MM.1S (cell line): Measurements from ENCODE around the gene ZBED1.
"Not testable (repeated sequence)": the region's sequence is repeated elsewhere in the genome, so short reads cannot be mapped to it uniquely, and the experiment has no call there.

Experiments
- DNase-seq: peaks from one replicate; pipeline ENCODE4 v3.0.0-alpha.2; 2015
- H2AFZ ChIP-seq: fragments of 300-600 bp; sonication (generic); 2 replicates; pipeline ENCODE4 v1.6.0; 2016; ENCODE audit warnings: antibody characterized with exemption, low read length
- H3F3A ChIP-seq: fragments of 300-600 bp; sonication (generic); 2 replicates; pipeline ENCODE4 v1.6.1; 2016; ENCODE audit warnings: mild to moderate bottlenecking, antibody characterized with exemption, low read length, moderate library complexity, mixed read lengths; ENCODE audit not compliant: insufficient read depth
- H3K27ac ChIP-seq: fragments of 300-600 bp; sonication (generic); 2 replicates; pipeline ENCODE4 v1.5.1; 2016; ENCODE audit warnings: mild to moderate bottlenecking, low read length
- H3K27me3 ChIP-seq: fragments of 300-600 bp; sonication (generic); replicated peaks from 2 replicates; pipeline ENCODE4 v1.6.0; 2016; ENCODE audit warnings: low read length; ENCODE audit not compliant: insufficient read depth
- H3K36me3 ChIP-seq: fragments of 300-600 bp; sonication (generic); replicated peaks from 2 replicates; pipeline ENCODE4 v1.6.1; 2016; ENCODE audit warnings: mild to moderate bottlenecking, low read length, mixed read lengths; ENCODE audit not compliant: insufficient read depth
- H3K4me1 ChIP-seq: fragments of 300-600 bp; sonication (generic); 2 replicates; pipeline ENCODE4 v1.6.1; 2016; ENCODE audit warnings: low read length, mixed read lengths
- H3K4me2 ChIP-seq: fragments of 300-600 bp; sonication (generic); 2 replicates; pipeline ENCODE4 v1.6.0; 2016; ENCODE audit warnings: low read depth, low read length
- H3K4me3 ChIP-seq: fragments of 300-600 bp; sonication (generic); 2 replicates; pipeline ENCODE4 v1.5.1; 2016; ENCODE audit warnings: low read length, mixed read lengths
- H3K79me2 ChIP-seq: fragments of 300-600 bp; sonication (generic); 2 replicates; pipeline ENCODE4 v1.6.1; 2016; ENCODE audit warnings: mixed run types, low read length, mixed read lengths
- H3K9ac ChIP-seq: fragments of 300-600 bp; sonication (generic); 2 replicates; pipeline ENCODE4 v1.6.1; 2016; ENCODE audit warnings: low read length, mixed read lengths
- H3K9me2 ChIP-seq: fragments of 300-600 bp; sonication (generic); replicated peaks from 2 replicates; pipeline ENCODE4 v1.6.1; 2016; ENCODE audit warnings: mild to moderate bottlenecking, low read length, mixed read lengths; ENCODE audit not compliant: insufficient read depth
- H3K9me3 ChIP-seq: fragments of 300-600 bp; sonication (generic); replicated peaks from 2 replicates; pipeline ENCODE4 v1.6.1; 2016; ENCODE audit warnings: mild to moderate bottlenecking, low read length, mixed read lengths; ENCODE audit not compliant: insufficient read depth
- H4K20me1 ChIP-seq: fragments of 300-600 bp; sonication (generic); 2 replicates; pipeline ENCODE4 v1.6.1; 2016; ENCODE audit warnings: mild to moderate bottlenecking, low read length, moderate library complexity, mixed read lengths; ENCODE audit not compliant: insufficient read depth
- EZH2 ChIP-seq: fragments of 300-600 bp; sonication (generic); optimal IDR thresholded peaks from 2 replicates; pipeline ENCODE3; 2017; ENCODE audit warnings: low read depth, mild to moderate bottlenecking, antibody characterized with exemption, low read length, mixed read lengths
- EZH2phosphoT487 ChIP-seq: fragments of 300-600 bp; sonication (generic); IDR thresholded peaks from 2 replicates; pipeline ENCODE4 v1.6.1; 2018; ENCODE audit warnings: antibody characterized with exemption, low read length
- TF ChIP-seq, protein P1 (sequence below): fragments of 300-600 bp; sonication (generic); IDR thresholded peaks from 2 replicates; pipeline ENCODE4 v1.5.1; 2016; ENCODE audit warnings: antibody characterized with exemption, low read length, mixed read lengths

The ZBED1 gene

DNA sequence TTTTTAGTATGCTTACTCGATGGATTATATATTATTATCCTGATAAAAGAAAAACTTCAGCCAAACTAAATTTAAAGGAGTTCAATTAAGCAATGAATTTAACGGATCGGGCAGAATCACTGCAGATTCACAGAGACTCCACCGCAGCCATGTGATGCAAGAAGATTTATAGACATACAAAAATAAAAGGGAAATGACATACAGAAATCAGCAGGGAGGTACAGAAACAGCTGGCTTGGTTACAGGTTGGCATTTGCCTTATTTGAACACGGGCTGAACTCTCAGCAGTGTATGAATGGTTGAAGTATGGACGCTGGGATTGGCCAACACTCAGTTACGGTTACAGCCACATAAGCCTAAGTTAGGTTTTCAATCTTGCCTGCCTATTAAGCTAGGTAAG, 35.4 kb upstream of the ZBED1 start:
- Histone ChIP-seq H3K9ac (no peak overlapping the region), H3K79me2 (no peaks in the 10 kb centered on the region), H2AFZ (no peak overlapping the region), H3K4me1 (no peaks in the 10 kb centered on the region), H3F3A (no peaks in the 10 kb centered on the region), H3K27ac (no peak overlapping the region), H4K20me1 (no peaks in the 10 kb centered on the region), H3K4me2 (no peak overlapping the region), H3K9me3 (no peaks in the 10 kb centered on the region), H3K9me2 (no peaks in the 10 kb centered on the region), H3K4me3 (no peak overlapping the region), H3K27me3 (no peaks in the 10 kb centered on the region), H3K36me3 (no peaks in the 10 kb centered on the region)
- TF ChIP-seq EZH2phosphoT487: no peak
- no peak for TF ChIP-seq EZH2
- TF ChIP-seq, protein P1, sequence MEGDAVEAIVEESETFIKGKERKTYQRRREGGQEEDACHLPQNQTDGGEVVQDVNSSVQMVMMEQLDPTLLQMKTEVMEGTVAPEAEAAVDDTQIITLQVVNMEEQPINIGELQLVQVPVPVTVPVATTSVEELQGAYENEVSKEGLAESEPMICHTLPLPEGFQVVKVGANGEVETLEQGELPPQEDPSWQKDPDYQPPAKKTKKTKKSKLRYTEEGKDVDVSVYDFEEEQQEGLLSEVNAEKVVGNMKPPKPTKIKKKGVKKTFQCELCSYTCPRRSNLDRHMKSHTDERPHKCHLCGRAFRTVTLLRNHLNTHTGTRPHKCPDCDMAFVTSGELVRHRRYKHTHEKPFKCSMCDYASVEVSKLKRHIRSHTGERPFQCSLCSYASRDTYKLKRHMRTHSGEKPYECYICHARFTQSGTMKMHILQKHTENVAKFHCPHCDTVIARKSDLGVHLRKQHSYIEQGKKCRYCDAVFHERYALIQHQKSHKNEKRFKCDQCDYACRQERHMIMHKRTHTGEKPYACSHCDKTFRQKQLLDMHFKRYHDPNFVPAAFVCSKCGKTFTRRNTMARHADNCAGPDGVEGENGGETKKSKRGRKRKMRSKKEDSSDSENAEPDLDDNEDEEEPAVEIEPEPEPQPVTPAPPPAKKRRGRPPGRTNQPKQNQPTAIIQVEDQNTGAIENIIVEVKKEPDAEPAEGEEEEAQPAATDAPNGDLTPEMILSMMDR: no peak
- no peak for DNase-seq

DNA sequence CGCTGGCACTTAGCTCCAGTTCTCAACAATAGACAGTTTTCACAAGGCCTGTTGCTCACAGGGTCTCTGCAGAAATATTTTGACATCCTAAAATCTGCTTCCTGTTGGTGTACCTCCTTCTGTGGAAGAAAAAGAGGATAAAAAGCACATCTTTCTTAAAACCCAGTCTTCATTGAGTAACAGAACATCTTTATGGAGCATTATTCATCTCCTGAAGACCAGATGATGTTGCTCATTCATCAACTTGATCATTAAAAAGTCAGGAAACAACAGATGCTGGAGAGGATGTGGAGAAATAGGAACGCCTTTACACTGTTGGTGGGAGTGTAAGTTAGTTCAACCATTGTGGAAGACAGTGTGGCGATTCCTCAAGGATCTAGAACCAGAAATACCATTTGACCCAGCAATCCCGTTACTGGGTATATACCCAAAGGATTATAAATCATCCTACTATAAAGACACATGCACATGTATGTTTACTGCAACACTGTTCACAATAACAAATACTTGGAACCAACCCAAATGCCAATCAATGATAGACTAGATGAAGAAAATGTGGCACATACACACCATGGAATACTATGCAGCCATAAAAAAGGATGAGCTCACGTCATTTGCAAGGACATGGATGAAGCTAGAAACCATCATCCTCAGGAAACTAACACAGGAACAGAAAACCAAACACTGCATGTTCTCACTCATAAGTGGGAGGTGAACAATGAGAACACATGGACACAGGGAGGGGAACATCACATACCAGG, 33.7 kb upstream of the ZBED1 start:
- not testable (repeated sequence) for H3K9me3 ChIP-seq, H3F3A ChIP-seq, H4K20me1 ChIP-seq, DNase-seq, H3K79me2 ChIP-seq, H3K36me3 ChIP-seq, H3K4me3 ChIP-seq, H2AFZ ChIP-seq, H3K9ac ChIP-seq, H3K4me2 ChIP-seq, H3K27me3 ChIP-seq, H3K4me1 ChIP-seq, H3K9me2 ChIP-seq, H3K27ac ChIP-seq

DNA sequence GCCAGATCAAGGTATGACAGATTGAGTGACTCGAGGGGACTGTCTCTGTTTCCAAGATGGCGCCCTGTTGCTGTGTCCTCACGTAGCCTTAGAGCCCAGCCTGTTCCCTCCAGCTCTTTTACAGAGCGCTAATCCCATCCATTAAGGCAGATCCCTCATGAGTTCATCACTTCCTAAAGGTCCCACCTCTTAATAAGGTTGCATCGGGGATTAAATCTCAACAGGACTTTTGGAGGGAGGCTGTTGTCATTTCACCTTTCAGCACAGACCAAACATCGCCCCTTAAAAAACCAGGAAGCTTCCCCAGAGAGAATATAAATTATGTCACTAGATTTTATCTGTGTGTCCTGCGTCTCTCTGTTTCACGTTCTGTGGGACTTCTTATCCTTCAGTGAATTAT, 32.6 kb upstream of the ZBED1 start:
- no peak overlapping the region for H2AFZ ChIP-seq
- no peaks in the 10 kb centered on the region for H3K27me3 ChIP-seq
- no peaks in the 10 kb centered on the region for H3F3A ChIP-seq
- no peaks in the 10 kb centered on the region for H3K9me2 ChIP-seq
- no peaks in the 10 kb centered on the region for H3K9me3 ChIP-seq
- H3K4me2 ChIP-seq: no peak overlapping the region
- DNase-seq: no peak
- no peaks in the 10 kb centered on the region for H3K4me1 ChIP-seq
- H3K79me2 ChIP-seq: no peaks in the 10 kb centered on the region
- H3K27ac ChIP-seq: no peak overlapping the region
- no peaks in the 10 kb centered on the region for H3K36me3 ChIP-seq
- no peak overlapping the region for H3K4me3 ChIP-seq
- no peak overlapping the region for H3K9ac ChIP-seq
- H4K20me1 ChIP-seq: no peaks in the 10 kb centered on the region
- TF ChIP-seq EZH2 (no peak), EZH2phosphoT487 (no peak)
- TF ChIP-seq, protein P1: no peak

DNA sequence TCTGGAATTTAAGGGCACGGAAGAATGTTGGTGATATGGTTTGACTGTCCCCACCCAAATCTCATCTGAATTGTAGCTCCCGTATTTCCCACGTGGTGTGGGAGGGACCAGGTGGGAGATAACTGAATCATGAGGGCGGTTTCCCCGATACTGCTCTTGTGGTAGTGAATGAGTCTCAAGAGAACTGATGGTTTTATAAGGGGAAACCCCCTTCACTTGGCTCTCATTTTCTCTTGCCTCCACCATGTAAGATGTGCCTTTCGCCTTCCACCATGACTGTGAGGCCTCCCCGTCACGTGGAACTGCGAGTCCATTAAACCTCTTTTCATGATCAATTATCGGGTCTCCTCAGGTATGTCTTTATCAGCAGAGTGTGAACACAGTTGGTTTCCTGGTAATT, 25.6 kb upstream of the ZBED1 start:
- H3K4me1 ChIP-seq: no peaks in the 10 kb centered on the region
- H3K4me3 ChIP-seq: no peak overlapping the region
- no peaks in the 10 kb centered on the region for H3F3A ChIP-seq
- no peak overlapping the region for H3K9ac ChIP-seq
- no peaks in the 10 kb centered on the region for H3K9me3 ChIP-seq
- TF ChIP-seq EZH2phosphoT487 (no peak), EZH2 (no peak)
- TF ChIP-seq, protein P1: no peak
- H3K9me2 ChIP-seq: no peaks in the 10 kb centered on the region
- H2AFZ ChIP-seq: no peak overlapping the region
- H3K27ac ChIP-seq: no peak overlapping the region
- no peaks in the 10 kb centered on the region for H3K27me3 ChIP-seq
- no peaks in the 10 kb centered on the region for H3K36me3 ChIP-seq
- no peak overlapping the region for H3K4me2 ChIP-seq
- no peaks in the 10 kb centered on the region for H3K79me2 ChIP-seq
- no peak for DNase-seq
- no peaks in the 10 kb centered on the region for H4K20me1 ChIP-seq
